22Rv1 (cell line): ENCODE measurements around the gene RYR2.

ENCODE experiments used
- CTCF ChIP-seq: fragments of 450-650 bp; IDR thresholded peaks from 2 replicates; pipeline ENCODE4 v1.5.1; 2017; ENCODE audit warnings: mild to moderate bottlenecking
- ZFX ChIP-seq: fragments of 450-650 bp; IDR thresholded peaks from 2 replicates; pipeline ENCODE4 v1.6.1; 2017; ENCODE audit warnings: antibody characterized with exemption, borderline replicate concordance

- TF ChIP-seq CTCF (no peak), ZFX (no peak)
Observed at GRCh38 chr1:237701534-237701933, 659.5 kb downstream of the RYR2 start.
